ENCODE data around the gene MLC1.

- TF ChIP-seq CTCF (IDR thresholded peaks at IDR 0.05), result no peak
- TF ChIP-seq EZH2 (IDR thresholded peaks at IDR 0.05; ENCODE audit: borderline replicate concordance, insufficient read depth, low read depth, low read length, poor library complexity, severe bottlenecking), result no peak
Observed at GRCh38 chr22:50067244-50067643, 18.0 kb downstream of the MLC1 start.
